ENCODE results near the gene RBM33.

Gene RBM33

DNA sequence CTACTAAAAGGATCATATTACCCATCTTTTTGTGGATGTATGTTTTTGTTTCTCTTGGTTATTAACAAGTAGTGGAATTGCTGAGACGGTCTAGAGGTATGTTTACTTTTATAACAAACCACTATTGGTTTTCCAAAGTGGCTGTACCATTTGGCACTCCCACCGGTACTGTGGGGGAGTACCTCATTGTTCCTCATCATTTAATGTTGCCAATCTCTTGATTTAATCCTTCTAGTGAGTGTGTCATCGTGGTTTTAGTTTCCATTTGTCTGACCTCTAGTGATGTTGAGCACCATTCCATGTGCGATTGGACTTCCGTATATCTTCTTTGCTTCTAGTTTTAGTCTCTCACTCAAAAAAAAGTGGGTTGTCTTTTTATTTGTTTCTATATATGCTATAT is 50.4 kb downstream of the RBM33 start:
- DNase-seq = no peak

DNA sequence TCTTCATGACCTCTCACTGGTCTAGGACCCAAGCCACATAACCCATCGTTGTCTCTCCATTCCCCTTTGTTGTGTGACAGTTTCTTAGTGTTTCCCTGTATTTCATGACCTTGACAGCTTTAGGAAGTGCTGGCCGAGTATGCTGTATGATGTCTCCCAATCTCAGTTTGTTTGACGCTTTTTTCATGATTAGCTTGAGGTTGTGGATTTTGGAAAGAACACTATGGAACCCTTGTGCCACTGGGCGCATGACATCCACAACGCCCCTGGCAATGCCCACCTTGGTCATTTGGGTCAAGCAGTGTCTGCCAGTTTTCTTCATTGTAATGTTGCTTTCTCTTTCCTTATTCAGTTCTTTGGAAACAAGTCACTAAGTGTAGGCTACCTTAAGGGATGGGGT is 52.3 kb downstream of the RBM33 start:
- no peak for DNase-seq

DNA sequence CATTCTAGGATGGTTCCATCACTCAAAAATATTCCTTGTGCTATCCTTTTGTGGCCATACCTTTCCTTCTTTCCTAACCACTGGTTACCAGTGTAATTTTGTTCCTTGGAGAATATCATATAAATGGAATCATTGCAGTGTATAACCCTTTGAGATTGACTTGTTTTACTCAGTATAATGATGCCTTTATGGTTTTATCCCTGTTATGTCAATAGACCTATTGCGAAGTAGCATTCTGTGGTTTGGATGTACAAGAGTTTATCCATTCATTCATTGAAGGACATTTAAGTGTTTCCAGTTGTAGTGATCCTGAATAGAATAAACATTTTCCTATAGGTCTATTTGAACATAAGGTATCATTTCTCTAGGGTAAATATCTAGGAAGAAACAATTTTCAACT is 54.2 kb downstream of the RBM33 start:
- no peak for DNase-seq

DNA sequence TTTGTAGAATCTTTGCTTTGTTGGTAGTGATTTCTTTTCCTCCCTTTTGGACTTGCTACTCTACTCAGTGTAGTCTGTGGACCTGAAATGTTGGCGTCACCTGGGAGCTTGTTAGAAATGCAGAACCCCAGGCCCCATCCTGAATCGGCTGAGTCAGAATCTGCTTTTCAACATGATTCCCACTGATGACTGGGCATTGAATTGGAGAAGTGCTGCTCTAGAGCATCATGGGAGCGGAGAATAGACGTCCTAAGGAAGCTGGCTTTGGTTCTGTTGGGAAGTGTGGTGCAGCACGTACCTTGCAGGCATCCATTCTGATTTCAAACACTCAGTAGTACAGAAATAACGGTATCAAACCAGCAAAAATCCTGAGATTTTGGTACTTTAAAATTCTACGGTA is 54.7 kb downstream of the RBM33 start:
- DNase-seq = no peak

DNA sequence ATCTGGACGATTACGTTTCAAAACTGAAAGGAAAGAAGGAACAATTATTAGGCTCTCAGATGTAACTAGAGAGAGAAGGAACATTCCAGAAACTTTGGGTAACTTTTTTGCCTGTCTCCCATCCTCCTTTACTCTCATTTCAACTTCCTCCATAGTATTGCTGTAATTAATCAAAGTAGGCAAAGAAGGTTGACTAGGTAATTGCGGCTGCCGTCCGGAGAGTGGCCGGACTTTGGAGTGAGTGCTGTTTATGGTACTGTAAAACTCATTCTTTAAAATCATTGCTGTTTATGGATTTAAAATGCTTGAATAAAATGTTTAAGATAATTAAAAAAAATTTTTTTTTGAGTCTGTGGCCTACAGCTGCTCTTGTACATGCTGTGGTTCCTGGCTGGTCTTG is 56.4 kb downstream of the RBM33 start:
- DNase-seq = no peak

DNA sequence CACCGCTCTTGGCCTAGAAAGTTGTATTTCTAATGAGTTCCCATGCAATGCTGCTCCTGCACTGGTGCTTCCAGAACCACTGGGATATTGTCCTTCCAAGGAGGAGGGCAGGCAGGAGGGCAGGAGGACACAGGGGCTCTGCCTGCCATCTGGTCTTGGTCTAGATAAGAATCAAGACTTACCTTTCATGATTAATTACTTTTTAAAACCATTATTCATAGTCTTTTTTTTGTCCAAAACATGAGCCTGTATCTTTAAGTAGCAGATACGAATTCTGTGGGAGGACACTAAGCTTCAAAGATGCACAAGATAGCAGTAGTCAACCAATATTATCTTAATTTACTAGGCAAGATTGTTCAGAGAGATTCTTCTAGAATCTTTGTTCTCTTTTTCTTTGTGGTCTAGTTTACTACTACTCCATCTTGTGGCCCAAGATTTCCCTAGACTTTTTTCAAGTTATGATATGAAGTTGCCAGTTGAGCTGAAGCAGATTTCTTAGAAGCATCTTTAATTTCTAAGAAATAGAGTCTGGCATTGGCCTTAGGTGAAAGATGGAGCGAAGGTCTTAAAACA is 57.6 kb downstream of the RBM33 start:
- no peak for DNase-seq

DNA sequence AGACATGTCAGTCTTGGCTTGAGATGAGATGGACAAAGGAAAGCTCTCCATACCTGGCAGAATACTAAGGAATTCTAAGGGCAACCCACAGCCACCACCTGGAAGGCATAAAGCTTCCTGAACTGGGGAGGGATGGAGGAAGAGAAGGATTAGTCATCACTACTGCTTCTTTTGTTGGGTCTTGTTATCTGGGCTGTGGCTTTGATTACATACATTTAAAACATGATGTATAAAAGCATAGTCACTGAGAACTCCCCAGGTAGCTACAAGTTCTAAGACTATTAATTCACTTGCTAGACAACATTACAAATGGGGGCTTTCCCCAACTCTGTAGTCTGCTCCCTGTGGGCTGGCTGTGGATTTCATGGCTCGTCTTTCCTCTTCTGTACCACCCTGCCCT is 58.2 kb downstream of the RBM33 start:
- no peak for DNase-seq

DNA sequence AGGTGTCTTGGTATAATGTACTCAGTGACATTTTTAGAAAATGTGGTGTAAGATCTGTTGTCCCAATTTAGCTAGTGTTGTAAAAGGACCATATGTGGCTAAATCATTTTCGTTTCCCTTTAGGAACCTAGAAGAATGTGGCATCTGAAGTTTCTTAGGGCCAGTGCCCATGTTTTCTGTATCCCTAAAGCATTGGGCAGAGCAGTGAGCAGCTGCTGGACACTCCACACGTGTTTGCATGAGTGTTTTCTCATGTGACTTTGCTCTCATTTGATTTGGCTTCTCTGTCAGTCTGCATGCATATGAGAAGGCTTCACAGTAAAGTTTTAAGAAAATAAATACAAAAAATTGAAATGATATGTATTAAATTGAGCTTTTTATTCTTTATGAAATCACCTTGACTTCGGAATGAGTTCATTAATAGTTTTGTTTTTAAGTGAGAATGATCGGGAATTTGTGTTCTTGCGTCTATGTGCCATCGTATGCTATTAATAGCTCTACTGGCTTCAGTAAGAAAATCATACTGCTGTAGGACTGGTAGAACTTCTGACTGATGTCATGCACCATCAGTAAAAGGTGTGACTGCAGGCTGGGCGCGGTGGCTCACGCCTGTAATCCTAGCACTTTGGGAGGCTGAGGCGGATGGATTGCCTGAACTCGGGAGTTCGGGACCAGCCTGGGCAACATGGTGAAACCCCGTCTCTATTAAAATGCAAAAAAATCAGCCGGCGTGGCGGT is 61.3 kb downstream of the RBM33 start:
- no peak for DNase-seq

DNA sequence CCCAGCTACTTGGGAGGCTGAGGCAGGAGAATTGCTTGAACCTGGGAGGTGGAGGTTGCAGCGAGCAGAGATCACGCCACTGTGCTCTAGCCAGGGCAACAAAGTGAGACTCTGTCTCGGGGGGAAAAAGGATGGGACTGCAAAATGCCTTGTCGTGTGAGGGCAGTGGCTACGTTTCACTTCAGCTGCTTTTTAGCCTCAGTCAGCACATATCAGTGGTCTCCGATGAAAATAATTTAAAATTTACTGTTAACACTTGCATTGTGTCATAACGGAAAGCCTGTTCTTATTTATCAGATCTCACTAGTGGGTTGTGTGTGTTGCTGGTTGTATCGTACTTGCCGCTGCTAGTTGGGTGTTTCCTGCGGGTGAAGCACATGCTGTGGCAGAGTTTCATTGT is 61.9 kb downstream of the RBM33 start:
- DNase-seq = no peak

DNA sequence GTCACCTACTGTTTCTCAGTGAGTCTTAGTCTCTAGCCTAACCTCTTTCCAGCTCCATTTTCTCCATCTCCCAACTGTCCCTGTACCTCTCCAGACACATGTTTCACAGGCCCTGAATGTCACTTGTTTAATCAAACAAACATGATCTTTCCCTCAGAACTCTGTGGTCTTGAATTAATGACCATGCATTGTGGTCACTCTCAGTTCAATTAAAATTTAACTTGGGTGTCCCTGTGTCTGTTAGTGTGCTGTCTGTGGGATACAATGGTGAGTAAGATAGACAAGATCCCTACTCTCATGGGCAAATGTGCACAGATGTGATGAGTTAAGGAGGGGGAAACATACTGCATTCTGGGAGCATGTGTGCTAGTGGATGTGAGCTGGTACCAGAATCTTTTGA is 65.0 kb downstream of the RBM33 start:
- DNase-seq = no peak

DNA sequence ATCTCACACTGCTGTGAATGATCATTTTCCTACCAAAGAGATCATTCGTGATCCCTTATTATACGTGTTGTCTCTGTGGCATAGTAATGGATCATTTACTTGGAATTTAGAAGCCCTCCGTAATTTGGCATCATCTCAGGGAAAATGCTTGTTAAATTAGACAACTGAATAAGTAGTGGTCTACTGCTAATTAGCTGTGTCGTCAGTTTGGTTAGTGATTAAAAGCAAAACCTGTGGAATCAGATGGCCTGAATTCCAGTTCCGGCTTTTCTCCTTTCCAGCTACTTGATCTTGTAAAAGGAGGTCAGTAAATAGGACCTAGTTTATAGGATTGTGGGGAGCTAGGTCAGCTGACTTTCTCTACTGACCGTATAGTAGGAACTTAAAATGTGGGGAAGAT is 65.6 kb downstream of the RBM33 start:
- no peak for DNase-seq

DNA sequence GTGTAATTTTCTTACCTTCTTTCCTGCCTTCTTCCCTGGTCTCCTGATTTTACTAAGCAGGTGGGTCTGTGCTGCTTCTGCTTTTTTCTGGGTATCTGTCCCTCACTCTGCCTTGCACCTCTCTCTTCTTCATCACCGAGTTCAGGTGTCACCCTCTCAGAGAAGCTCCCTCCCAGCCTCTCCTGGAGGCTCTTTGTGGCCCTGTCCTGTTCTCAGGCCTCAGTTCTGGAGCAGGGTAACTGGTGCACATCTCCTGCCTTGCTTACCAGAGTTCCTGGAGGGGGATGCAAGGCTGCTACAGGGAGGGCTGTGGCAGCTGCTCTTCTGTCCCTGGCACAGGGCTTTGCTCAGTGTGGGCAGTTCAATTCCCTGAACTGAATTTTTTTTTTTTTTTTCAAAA is 66.1 kb downstream of the RBM33 start:
- DNase-seq = no peak

DNA sequence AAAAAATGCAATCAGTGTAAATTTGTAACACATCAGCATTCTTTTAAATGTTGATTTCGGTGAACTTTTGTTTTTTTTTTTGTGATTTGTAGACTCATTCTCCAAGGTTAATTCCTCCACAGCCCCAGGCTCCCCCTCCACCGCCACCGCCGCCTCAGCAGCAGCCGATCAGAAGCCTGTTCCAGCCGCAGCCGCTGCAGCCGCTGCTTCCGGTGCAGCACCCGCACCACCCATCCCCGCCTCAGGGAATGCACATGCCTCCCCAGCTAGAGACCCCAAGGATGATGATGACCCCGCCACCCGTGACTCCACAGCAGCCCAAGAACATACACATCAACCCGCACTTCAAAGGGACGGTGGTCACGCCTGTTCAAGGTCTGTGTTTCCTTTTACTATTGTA is 66.6 kb downstream of the RBM33 start:
- no peak for DNase-seq

DNA sequence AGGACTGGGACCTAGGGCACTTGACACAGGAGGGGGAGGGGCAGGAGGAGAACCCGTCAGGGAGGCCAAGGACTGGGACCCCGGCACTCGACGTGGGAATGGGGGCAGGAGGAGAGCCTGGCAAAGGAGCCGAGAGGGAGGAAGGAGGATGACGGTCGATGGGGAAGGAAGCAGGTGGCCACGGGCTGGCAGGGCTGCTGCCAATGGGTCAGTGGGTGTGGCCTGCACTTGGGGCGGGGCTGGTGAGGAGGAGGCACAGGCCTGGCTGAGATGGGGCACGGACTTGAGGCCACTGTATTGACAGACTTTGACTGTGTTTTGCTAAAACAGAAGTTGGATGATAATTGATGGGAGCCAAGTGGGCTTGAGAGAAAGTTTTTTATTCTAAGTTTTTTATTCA is 68.9 kb downstream of the RBM33 start:
- DNase-seq = no peak

DNA sequence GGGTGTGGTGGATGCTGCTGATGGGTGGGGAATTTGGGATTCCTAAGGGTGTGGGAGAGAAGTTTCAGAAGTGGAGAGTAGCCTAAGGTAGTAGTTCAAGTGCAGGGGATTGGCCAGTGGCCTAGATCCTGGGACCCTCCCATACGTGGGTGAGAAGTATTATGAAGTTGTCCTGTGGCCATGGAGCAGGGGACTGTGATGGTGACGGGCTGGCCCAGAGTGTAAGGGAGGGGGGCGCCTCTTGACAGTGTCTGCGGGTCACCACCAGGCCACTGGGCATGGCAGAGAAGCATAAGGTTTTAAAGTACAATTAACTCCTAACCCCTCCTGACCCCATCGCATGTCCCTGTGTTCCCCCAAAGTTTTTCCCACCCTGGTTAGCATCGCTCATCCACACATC is 70.2 kb downstream of the RBM33 start:
- DNase-seq = no peak

DNA sequence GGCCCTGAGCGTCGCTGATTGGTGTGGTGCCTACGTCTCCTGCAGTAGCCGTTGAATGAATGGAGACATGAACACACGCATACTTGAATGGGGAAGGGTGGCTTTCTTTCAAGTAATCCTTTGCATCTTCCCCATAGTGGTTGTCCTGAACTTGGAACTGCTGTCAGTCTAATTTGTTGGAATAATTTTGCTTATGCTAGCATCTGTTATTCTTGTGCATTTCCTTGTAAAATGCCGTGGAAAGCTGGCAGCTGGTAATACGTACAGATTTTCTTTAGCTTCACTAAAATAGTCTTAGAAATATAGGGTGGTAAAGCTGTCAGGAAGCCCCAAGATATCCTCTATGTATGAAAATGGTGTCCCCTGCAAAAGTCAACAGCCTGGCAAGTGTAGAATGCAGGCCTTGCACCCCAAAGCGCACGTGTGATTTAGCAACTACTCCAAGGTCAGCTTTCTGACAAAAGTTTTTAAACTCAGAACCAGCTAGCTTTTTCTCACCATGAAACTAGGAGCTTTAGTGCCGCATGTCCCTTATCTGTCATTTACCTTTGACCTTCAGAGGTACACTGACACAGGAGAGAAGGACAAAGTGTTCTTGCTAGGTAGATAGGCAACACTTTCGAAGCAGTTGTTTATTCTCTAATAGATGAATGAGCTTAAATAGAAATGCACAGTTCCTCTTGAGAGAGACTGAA is 70.8 kb downstream of the RBM33 start:
- no peak for DNase-seq

DNA sequence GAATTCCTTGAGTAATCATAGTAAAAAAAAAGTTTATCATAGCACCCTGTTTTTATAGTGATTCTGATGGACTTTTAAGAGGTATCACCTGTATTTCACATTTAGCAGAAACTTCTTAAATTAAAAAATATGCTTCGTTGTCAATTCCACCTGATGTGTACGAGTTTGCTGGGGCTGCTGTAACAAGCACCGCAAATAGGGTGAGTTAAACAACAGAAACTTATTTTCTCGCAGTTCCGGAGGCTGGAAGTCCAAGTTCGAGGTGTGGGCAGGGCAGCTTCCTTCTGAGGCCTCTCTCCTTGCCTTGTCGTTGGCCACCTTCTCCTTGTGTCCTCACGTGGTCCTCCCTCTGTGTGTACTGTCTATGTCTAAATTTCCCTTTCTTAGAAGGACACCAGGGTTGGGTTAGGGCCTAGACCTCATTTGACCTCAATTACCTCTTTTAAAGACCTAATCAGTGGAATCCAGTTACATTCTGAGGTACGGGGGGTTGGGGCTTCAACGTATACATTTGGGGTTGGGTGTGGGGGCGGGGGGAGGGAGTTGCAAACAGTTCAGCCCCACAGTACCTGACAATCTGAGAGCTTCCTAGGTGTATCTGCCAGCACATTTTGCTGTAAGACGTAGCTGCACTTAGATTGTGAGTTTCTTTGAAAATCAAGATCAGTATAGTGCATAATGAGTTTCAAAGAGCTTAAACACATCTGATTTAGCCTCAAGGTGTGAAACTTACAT is 72.7 kb downstream of the RBM33 start:
- DNase-seq = no peak

DNA sequence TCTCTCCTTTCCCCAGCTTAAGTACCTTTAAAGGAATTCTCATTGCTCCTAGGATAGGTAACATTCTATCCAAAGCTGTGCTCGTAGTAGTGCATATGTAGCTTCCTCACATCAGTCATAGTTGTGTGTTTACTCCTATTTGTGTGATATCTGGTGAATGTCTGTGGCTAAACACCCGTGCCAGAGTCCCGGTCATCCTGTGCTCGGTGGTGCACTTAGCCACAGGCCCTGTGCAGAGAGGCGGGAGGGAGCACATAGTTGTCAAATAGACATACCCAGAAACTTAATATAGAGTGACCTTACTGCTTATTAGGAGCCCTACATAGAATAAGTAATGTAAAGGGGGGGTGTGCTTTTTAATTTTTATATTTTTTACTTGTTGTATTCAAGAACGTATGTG is 76.6 kb downstream of the RBM33 start:
- DNase-seq = no peak

DNA sequence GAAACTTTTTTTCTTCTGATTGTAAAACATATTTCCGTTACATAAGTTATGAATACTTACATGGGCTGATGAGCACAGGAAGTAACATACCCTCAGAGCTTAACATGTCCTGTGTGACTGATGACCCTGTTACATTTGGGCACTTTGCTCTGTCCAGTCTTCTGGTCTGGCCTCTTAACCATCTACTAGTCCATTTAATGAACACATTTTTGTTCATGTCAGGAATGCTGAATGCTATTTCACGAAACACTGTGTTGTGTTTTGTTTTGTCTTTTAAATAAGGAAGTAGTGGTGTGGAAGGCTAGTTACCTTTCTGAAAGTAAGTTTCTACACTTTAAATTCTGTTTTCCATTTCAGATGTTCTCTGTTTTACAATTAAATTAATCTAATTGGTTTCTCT is 77.7 kb downstream of the RBM33 start:
- DNase-seq = no peak

DNA sequence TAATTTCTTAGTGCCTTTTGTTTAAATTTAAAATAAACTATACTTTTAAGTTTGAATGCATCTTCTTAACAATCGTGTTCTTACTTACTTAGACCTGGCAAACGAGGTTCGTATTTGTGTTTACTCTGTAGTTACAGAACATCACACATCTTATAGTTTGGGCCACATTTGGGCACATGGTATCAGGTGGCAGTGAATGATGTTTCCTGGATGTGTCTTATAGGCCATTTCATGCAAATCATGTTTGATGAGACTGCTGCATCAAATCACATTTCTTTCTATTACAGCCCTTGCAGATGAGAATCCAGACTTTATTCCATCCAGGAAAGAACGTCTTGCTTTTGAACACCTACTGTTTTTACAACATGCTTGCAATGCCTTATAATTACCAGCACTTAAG is 78.5 kb downstream of the RBM33 start:
- DNase-seq = no peak

DNA sequence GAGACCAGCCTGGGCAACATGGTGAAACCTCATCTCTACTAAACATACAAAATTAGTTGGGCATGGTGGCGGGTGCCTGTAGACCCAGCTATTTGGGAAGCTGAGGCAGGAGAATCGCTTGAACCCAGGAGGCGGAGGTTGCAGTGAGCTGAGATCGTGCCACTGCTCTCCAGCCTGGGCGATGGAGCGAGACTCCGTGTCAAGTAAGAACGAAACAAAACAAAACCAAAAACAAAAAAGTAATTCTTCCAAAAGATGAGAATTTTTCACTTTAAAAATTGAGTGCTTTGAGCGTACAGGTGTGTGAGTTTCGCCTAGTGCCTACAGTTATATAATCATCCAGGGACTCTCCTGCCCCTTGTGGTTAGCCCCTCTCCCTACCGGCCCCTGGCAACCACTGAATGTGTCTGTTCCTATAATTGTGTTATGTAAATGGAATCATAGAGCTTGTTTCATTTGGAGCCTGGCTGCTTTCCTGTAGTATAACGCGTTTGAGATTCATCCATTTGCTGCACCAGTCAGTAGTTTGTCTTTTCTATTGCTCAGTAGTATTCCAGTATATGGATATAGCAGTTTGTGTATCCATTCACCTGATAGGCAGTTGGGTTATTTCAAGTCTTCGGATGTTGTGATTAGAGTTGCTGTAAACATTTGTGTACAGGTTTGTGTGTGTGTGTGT is 80.0 kb downstream of the RBM33 start:
- no peak for DNase-seq

DNA sequence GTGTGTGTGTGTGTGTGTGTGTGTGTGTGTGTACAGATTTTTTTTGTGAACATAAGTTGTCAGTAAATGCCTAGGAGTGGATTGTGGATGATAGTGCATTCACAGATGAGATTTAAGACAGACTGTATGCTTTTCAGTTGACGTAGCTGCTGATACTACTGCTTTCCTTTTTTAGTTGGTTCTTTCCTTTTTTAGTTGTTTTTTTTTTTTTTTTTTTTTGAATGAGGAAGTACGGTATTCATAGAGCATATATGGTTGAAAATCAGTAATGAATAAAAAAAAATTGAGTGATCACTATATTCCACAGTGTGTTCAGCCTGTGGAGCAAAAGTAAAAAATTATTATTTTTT is 80.5 kb downstream of the RBM33 start:
- DNase-seq = no peak

DNA sequence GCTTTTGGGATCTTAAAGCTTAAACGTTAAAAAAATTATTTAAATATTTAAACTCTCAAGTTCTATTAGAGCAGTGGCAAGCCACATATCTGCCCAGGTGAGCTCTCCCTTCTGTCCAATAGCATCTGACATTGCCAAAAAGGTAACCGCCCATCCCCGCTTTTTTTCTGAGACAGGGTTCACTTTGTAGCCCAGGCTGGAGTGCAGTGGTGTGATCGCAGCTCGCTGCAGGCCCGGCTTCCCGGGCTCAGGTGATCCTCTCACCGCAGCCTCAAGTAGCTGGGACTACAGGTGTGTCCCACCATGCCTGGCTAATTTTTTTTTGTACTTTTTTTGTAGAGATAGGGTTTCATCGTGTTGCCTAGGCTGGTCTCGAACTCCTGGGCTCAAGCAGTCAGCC is 83.2 kb downstream of the RBM33 start:
- no peak for DNase-seq

DNA sequence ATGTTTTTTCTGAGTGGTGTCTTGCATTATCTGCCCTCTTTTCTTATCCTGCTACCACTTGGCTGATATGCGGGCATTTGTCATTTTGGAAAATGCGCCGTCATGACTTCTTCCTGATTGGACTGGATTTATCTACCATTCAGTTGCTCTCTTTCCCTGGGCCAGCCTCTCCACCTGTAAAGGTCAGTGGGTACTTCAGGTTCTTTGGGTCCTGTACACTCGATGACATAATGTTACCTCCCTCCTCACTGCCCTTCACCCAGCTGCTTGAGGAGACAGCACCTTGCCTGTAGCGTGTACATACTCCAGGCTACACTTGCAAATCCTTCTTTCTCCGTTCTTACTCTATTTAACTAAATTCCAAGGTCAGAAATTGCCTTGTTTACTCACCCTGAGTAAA is 83.7 kb downstream of the RBM33 start:
- DNase-seq = no peak
